HepG2 (cell line): Measurements from ENCODE around the gene CUTC. TPM values are rescaled to one million over a fixed set of nuclear protein-coding genes. Genes with fewer than 3 reads are reported as not detected.
A peak's percentile ranks its signal among the peaks of the same experiment; 100 is the strongest.

ENCODE experiments used
- BCLAF1 ChIP-seq: fragments of 450-650 bp; IDR thresholded peaks from 2 replicates; pipeline ENCODE4 v1.6.1; 2017; ENCODE audit warnings: mild to moderate bottlenecking
- CEBPG ChIP-seq: IDR thresholded peaks from 2 replicates; pipeline ENCODE4 v1.6.1; 2016
- CENPBD1 ChIP-seq: sonication (generic); formaldehyde crosslinking; IDR thresholded peaks from 2 replicates; pipeline ENCODE4 v1.8.0; 2022; ENCODE audit warnings: missing genetic modification reagents, low read depth, mild to moderate bottlenecking, borderline replicate concordance
- EHMT2 ChIP-seq: fragments of 200-600 bp; sonication (generic); IDR thresholded peaks from 2 replicates; pipeline ENCODE4 v1.7.0; 2017; ENCODE audit warnings: antibody characterized with exemption, low read depth, low read length, borderline replicate concordance
- ETV6 ChIP-seq: sonication (generic); formaldehyde crosslinking; conservative IDR thresholded peaks from 2 replicates; pipeline ENCODE4 v1.4.0; 2020; ENCODE audit warnings: missing genetic modification reagents
- GMEB1 ChIP-seq: sonication (generic); formaldehyde crosslinking; IDR thresholded peaks from 2 replicates; pipeline ENCODE4 v1.5.1; 2020; ENCODE audit warnings: missing genetic modification reagents, mild to moderate bottlenecking, borderline replicate concordance
- HIVEP1 ChIP-seq: sonication (generic); formaldehyde crosslinking; IDR thresholded peaks from 2 replicates; pipeline ENCODE4 v1.4.0; 2020; ENCODE audit warnings: mild to moderate bottlenecking, missing genetic modification reagents
- KMT2B ChIP-seq: IDR thresholded peaks from 2 replicates; pipeline ENCODE4 v1.6.1; 2016; ENCODE audit warnings: missing genetic modification reagents, missing compliant biosample characterization
- MIER3 ChIP-seq: IDR thresholded peaks from 2 replicates; pipeline ENCODE4 v1.6.1; 2016; ENCODE audit warnings: missing compliant biosample characterization, borderline replicate concordance
- SCMH1 ChIP-seq: sonication (generic); formaldehyde crosslinking; IDR thresholded peaks from 2 replicates; pipeline ENCODE4 v1.9.0; 2021; ENCODE audit warnings: missing genetic modification reagents, mild to moderate bottlenecking, borderline replicate concordance
- SETDB1 ChIP-seq: sonication (generic); formaldehyde crosslinking; IDR thresholded peaks from 2 replicates; pipeline ENCODE4 v1.5.1; 2020; ENCODE audit warnings: missing genetic modification reagents, mild to moderate bottlenecking, borderline replicate concordance
- SRSF4 ChIP-seq: fragments of 200-400 bp; formaldehyde crosslinking; IDR thresholded peaks from one replicate; pipeline ENCODE4 v1.6.1; 2018; ENCODE audit warnings: mild to moderate bottlenecking, low read depth, low read length, moderate library complexity; ENCODE audit not compliant: poor library complexity, severe bottlenecking
- TBX2 ChIP-seq: sonication (generic); formaldehyde crosslinking; IDR thresholded peaks from 2 replicates; pipeline ENCODE4 v1.5.0; 2020; ENCODE audit warnings: missing genetic modification reagents, mild to moderate bottlenecking, borderline replicate concordance
- WIZ ChIP-seq: sonication (generic); formaldehyde crosslinking; IDR thresholded peaks from 2 replicates; pipeline ENCODE4 v1.5.1; 2020; ENCODE audit warnings: mild to moderate bottlenecking, missing genetic modification reagents
- ZNF235 ChIP-seq: sonication (generic); formaldehyde crosslinking; IDR thresholded peaks from 2 replicates; pipeline ENCODE4 v1.8.1; 2023; ENCODE audit warnings: mild to moderate bottlenecking, missing genetic modification reagents, borderline replicate concordance
- ZNF337 ChIP-seq: sonication (generic); formaldehyde crosslinking; IDR thresholded peaks from 2 replicates; pipeline ENCODE4 v1.5.1; 2020; ENCODE audit warnings: missing genetic modification reagents, low read depth, mild to moderate bottlenecking, borderline replicate concordance
- ZNF556 ChIP-seq: sonication (generic); formaldehyde crosslinking; IDR thresholded peaks from 2 replicates; pipeline ENCODE4 v1.4.0; 2020; ENCODE audit warnings: mild to moderate bottlenecking, missing genetic modification reagents, borderline replicate concordance
- ZNF562 ChIP-seq: sonication (generic); formaldehyde crosslinking; IDR thresholded peaks from 2 replicates; pipeline ENCODE4 v1.8.0; 2022; ENCODE audit warnings: missing genetic modification reagents, borderline replicate concordance
- ZSCAN21 ChIP-seq: sonication (generic); formaldehyde crosslinking; IDR thresholded peaks from 2 replicates; pipeline ENCODE4 v1.8.0; 2022; ENCODE audit warnings: mild to moderate bottlenecking, missing genetic modification reagents, moderate library complexity, borderline replicate concordance
- polyA plus RNA-seq, 8 experiments: library from polyadenylated mRNA; depleted of rRNA in 3 of 8; stranded (reverse) in 7 of 8; unstranded in 1 of 8; fragments of >200 nt; fragmentation: Illumina TruSeq in 4 of 8; extraction: Trizol in 4 of 8; gene quantifications; 2 replicates each; pipeline versions ENCODE4 v1.2.1 to v1.2.3, GENCODE V29; 2011 to 2016; ENCODE audit warnings: low read depth in 4 of 8, missing spikeins in 1 of 8, mixed read lengths in 1 of 8; ENCODE audit not compliant: insufficient read depth in 1 of 8
- total RNA-seq, 5 experiments: library from RNA; depleted of rRNA; stranded (reverse); fragments of >200 nt; fragmentation: Illumina TruSeq; extraction: Trizol; gene quantifications; 2 replicates each; pipeline ENCODE4 v1.2.3, GENCODE V29; 2016; ENCODE audit warnings: low read depth in 1 of 5
- TF ChIP-seq, protein P1 (sequence below): sonication (generic); formaldehyde crosslinking; IDR thresholded peaks from 2 replicates; pipeline ENCODE4 v1.5.0; 2020; ENCODE audit warnings: missing genetic modification reagents
- TF ChIP-seq, protein P2 (sequence below): sonication (generic); formaldehyde crosslinking; IDR thresholded peaks from 2 replicates; pipeline ENCODE4 v1.8.1; 2023; ENCODE audit warnings: mild to moderate bottlenecking, moderate library complexity, missing genetic modification reagents

The CUTC gene
- total and polyA plus RNA-seq, 2 of the 13 experiments (the other 11 are each of a cell fraction or from before 2014, with no cell fraction given): 22.3 to 25.8 TPM

DNA sequence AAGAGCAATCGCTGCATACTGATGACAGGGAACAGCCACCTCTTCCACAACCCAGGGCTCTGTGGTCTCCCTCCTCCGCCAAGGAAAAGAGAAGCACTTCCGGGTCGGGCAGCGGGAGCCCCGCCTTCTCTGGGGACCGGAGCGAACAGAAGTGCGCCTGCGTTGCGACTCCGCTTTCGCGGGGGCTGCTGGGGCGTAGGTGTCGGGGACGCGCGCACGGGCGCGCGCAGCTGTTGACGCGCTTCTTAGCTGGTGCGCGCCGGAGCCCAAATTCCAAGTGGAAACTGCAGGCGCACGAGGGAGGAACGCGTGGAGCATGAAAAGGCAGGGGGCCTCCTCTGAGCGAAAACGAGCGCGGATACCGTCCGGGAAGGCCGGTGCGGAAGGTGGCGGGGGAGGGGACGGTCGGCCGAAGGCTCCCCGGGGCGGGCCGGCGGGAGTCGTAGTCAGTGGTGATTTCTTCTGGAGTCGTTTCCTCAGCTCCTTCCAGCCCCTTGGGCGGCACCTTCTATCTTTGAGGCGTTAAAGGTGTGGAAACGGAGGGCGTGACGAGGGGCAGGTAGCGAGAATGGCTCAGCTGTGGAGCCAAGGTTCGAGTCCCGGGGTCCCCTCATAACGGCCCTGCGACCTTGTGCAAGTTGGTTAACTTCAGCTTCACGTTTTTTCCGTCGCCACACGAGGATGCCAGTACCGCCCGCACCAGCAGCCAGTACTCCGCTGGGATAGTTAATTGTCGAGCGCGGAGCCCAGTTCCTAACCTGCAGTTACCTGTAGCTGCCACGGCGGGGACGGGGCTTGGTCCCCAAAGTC is at the start of gene CUTC, which contains the start of gene COX15 (continued):
- TF ChIP-seq BCLAF1 (no peak), GMEB1 (CRISPR knock-in tag) (peak; percentile 64; the same call in 1 of the 2 replicates), ZNF556 (peak; percentile 86; the same call in 1 of the 2 replicates), KMT2B (CRISPR knock-in tag) (peak; percentile 78; the same call in 1 of the 2 replicates), MIER3 (CRISPR knock-in tag) (peak; percentile 20; the same call in 1 of the 2 replicates), ZNF337 (CRISPR knock-in tag) (peak; percentile 80; the same call in 1 of the 2 replicates), ETV6 (CRISPR knock-in tag) (no peak), HIVEP1 (CRISPR knock-in tag) (no peak; the same call in 1 of the 2 replicates), WIZ (CRISPR knock-in tag) (peak; percentile 27; the same call in 1 of the 2 replicates), CEBPG (CRISPR knock-in tag) (0 out of 2 replicates have a peak, but pooled peaks have one; percentile 28), ZSCAN21 (CRISPR knock-in tag) (peak; percentile 23; the same call in 1 of the 2 replicates), ZNF235 (CRISPR knock-in tag) (0 out of 2 replicates have a peak, but pooled peaks have one; percentile 44), CENPBD1 (CRISPR knock-in tag) (no peak), SCMH1 (no peak), ZNF562 (CRISPR knock-in tag) (no peak), SRSF4 (no peak), EHMT2 (no peak), TBX2 (peak; percentile 80), SETDB1 (CRISPR knock-in tag) (no peak)
- TF ChIP-seq, protein P1, sequence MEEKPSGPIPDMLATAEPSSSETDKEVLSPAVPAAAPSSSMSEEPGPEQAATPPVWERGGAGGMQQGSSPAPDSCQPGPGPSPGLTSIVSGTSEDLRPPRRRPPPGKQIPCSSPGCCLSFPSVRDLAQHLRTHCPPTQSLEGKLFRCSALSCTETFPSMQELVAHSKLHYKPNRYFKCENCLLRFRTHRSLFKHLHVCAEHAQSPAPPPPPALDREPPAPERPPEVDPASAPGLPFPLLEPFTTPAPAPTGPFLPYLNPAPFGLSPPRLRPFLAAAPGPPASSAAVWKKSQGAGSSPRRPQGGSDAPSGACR: peak; percentile 26
- TF ChIP-seq, protein P2, sequence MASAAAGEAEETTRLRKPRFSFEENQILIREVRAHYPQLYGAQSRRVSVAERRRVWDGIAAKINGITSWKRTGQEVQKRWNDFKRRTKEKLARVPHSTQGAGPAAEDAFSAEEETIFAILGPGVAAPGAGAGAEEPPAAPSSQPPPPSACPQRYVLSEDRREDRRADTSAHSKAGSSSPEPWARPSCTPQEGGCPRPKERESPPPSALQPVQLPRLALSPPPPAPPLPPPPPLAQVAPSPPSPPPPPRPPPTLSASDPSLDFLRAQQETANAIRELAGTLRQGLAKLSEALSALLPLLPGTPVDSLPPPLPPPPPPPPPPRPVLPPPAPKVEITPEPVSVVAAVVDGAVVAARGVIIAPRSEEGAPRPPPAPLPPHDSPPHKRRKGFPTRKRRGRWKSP (CRISPR knock-in tag): peak; percentile 71; the same call in 1 of the 2 replicates
